Esophagus squamous epithelium (tissue), 5 donors: ENCODE measurements around the gene WDR46. TPM values are rescaled to one million over a fixed set of nuclear protein-coding genes. Genes with fewer than 3 reads are reported as not detected.
"Not testable (repeated sequence)": the region's sequence is repeated elsewhere in the genome, so short reads cannot be mapped to it uniquely, and the experiment has no call there.

Experiments used
- DNase-seq: peaks from one replicate; lab custom pipeline; 2025; lab: John Stamatoyannopoulos, UW
- H3K27ac ChIP-seq, 4 donors: fragments of 200-600 bp; sonication (generic); one replicate each; pipeline ENCODE4 v1.5.1; 2016 to 2019; ENCODE audit warnings: mild to moderate bottlenecking in 1 of 4
- H3K27me3 ChIP-seq, 4 donors: fragments of 200-600 bp; sonication (generic); 1 replicate in 3 of 4; 2 replicates in 1 of 4; pipeline versions ENCODE4 v1.5.1 to v1.6.0; 2017 to 2021; ENCODE audit warnings: antibody characterized with exemption in 1 of 4
- H3K36me3 ChIP-seq, 3 donors: fragments of 200-600 bp; sonication (generic); one replicate each; pipeline ENCODE4 v1.5.1; 2016 to 2019
- H3K4me1 ChIP-seq, 3 donors: fragments of 200-600 bp; sonication (generic); one replicate each; pipeline ENCODE4 v1.5.1; 2017 to 2019
- H3K4me3 ChIP-seq, 4 donors: fragments of 200-600 bp; sonication (generic); 1 replicate in 3 of 4; 2 replicates in 1 of 4; pipeline ENCODE4 v1.5.1; 2016 to 2019; ENCODE audit warnings: mild to moderate bottlenecking in 2 of 4, moderate library complexity in 1 of 4
- H3K9me3 ChIP-seq, 3 donors: fragments of 200-600 bp; sonication (generic); one replicate each; pipeline ENCODE4 v1.5.1; 2016 to 2019
- CTCF ChIP-seq, 6 experiments: fragments of 450-650 bp in 4 of 6; fragments of 200-600 bp in 2 of 6; sonication (generic) in 2 of 6; IDR thresholded peaks; one replicate each; pipeline ENCODE4 v1.5.1; 2016 to 2019; ENCODE audit warnings: antibody characterized with exemption in 6 of 6, mild to moderate bottlenecking in 4 of 6, moderate library complexity in 4 of 6
- POLR2A ChIP-seq, 4 donors: fragments of 450-650 bp; IDR thresholded peaks; one replicate each; pipeline ENCODE4 v1.6.1; 2017; ENCODE audit warnings: antibody characterized with exemption in 4 of 4, mild to moderate bottlenecking in 4 of 4, moderate library complexity in 3 of 4
- WGBS, 2 donors: methylation state at CpG; one replicate each; pipeline ENCODE4 v1.1.5; 2018; 5-methylcytosine and 5-hydroxymethylcytosine counted together
- intact Hi-C: fragments of 100-400 bp; cut with DNase I; formaldehyde crosslinking; loops from one replicate; pipeline ENCODE4 v1.15.0; 2022
- total RNA-seq, 4 donors: library from RNA; depleted of rRNA; stranded (reverse); fragments of >200 nt; gene quantifications; one replicate each; pipeline ENCODE4 v1.1.0, GENCODE V29; 2016
- donor health status: DM: yes; HTN: yes; CAD: no.

WDR46 gene
- total RNA-seq, 4 donors from 2014 or later: 30.0 to 62.3 (median 55.6) TPM

GRCh38 chr6:33276864-33277662 lies 12.0 kb downstream of the WDR46 start, which contains the start of gene B3GALT4:
Gene B3GALT4 (plus strand): TSS chr6:33277123. CDS start chr6:33277420, 297 bp downstream.
- Histone ChIP-seq H3K27me3 (no peaks in the 10 kb centered on the region), H3K36me3 (peaks cover 7 to 79% (median 29%) of the 10 kb centered on the region in 3 donors), H3K4me1 (peaks cover 23 to 79% (median 51%) of the 10 kb centered on the region in 3 donors), H3K4me3 (peak within 1 kb of the TSS; percentile 46 to 87 (median 70)), H3K27ac (peak within 1 kb of the TSS; percentile 94 to 98 (median 97)), H3K9me3 (no peaks in the 10 kb centered on the region)
- peak in 3 of 4 donors; percentile 58 to 91 (median 68) for TF ChIP-seq POLR2A (IDR thresholded peaks at IDR 0.05)
- TF ChIP-seq CTCF (IDR thresholded peaks at IDR 0.05): peak in 5 of 6 experiments; percentile 37 to 70 (median 55)
- DNase-seq: no peak
- intact Hi-C loops: no loop called here
- 1% methylated on average over 18 to 32 of the region's 80 CpGs for WGBS, 2 donors

GRCh38 chr6:33276581-33276863 lies 12.5 kb downstream of the WDR46 start:
- H3K27me3 ChIP-seq: no peaks in the 10 kb centered on the region
- TF ChIP-seq POLR2A (IDR thresholded peaks at IDR 0.05): no peak
- no peak for TF ChIP-seq CTCF (IDR thresholded peaks at IDR 0.05)
- peaks cover 7 to 73% (median 29%) of the 10 kb centered on the region in 3 donors for H3K36me3 ChIP-seq
- intact Hi-C loops: no loop called here
- H3K4me1 ChIP-seq: peaks cover 23 to 79% (median 51%) of the 10 kb centered on the region in 3 donors
- DNase-seq: no peak
- peak overlapping the region; percentile 94 to 98 (median 97) for H3K27ac ChIP-seq
- peak overlapping the region; percentile 46 to 87 (median 70) for H3K4me3 ChIP-seq
- H3K9me3 ChIP-seq: no peaks in the 10 kb centered on the region

DNA sequence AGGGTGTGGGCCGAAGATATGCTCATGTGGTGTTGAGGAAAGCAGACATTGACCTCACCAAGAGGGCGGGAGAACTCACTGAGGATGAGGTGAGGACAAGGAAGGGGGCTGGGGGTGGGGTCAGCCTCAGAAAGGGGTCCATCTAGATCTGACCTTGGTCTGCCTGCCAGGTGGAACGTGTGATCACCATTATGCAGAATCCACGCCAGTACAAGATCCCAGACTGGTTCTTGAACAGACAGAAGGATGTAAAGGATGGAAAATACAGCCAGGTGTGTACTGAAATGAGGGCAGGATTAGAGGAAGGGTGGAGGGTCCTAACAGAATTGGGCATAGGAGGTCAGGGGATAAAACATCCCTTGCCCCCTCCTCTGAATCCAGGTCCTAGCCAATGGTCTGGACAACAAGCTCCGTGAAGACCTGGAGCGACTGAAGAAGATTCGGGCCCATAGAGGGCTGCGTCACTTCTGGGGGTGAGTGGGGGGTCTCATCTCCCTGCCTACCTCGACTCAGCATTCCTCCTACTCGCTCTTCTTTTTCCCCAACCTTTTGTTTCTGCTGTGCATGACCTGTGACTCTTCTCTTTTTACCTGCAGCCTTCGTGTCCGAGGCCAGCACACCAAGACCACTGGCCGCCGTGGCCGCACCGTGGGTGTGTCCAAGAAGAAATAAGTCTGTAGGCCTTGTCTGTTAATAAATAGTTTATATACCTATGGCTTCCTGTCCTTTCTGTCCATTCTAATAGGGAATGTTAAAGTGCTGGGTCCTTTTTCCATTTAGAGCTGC lies 13.1 kb downstream of the WDR46 start:
- Histone ChIP-seq H3K4me3 (peak overlapping the region in 3 of 4 donors; percentile 65 to 87 (median 75)), H3K4me1 (peaks cover 23 to 81% (median 52%) of the 10 kb centered on the region in 3 donors)
- DNase-seq: not testable (repeated sequence)

DNA sequence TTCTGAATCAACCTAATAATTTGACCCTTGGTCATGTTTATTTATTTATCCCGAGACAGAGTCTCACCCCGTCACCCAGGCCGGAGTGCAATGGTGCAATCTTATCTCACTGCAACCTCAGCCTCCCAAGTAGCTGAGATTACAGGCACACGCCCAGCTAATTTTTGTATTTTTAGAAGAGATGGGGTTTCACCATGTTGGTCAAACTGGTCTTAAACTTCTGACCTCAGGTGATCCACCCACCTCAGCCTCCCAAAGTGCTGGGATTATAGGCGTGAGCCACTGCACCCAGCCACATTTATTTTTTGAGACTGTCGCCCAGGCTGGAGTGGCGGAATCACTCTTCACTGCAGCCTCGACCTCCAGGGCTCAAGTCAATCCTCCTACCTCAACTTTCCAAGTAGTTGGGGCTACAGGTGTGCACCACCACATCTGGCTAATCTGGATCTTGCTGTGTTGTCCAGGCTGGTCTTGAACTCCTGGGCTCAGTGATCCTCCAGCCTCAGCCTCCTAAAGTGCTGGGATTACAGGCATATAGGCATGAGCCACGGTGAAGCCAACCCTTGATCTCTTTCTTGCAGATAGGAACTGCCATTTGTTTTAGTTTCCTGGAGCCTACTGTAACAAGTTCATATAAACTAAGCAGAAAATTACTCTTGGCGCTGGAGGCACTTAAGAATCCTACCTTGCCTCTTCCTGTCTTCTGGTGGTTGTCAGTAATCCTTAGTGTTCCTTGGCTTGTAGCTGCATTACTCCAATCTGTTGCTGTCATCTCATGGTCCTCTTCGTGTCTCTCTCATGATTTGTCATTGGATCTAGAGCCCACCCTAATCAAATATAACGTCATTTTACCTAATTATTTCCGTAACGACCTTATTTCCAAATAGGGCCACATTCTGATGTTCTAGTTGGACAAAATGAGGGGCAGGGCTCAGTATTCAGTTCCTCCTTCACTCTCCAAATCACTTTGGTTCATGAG lies 14.8 kb downstream of the WDR46 start:
- H3K27me3 ChIP-seq: no peaks in the 10 kb centered on the region
- WGBS, 2 donors: 40 to 41% methylated on average over 10 to 13 of the region's 14 CpGs
- H3K4me3 ChIP-seq: peak overlapping the region; percentile 75 to 91 (median 80)
- H3K9me3 ChIP-seq: no peaks in the 10 kb centered on the region
- intact Hi-C loops: no loop called here
- DNase-seq: no peak
- H3K36me3 ChIP-seq: peaks cover 0 to 54% (median 20%) of the 10 kb centered on the region in 3 donors
- H3K27ac ChIP-seq: peak overlapping the region; percentile 94 to 98 (median 97)
- no peak for TF ChIP-seq CTCF (IDR thresholded peaks at IDR 0.05)
- no peak for TF ChIP-seq POLR2A (IDR thresholded peaks at IDR 0.05)
- H3K4me1 ChIP-seq: peaks cover 28 to 82% (median 60%) of the 10 kb centered on the region in 3 donors

More for the DNA sequence above, 13.1 kb downstream of the WDR46 start:
- WGBS, 2 donors: 56 to 64% methylated on average over 15 to 16 of the region's 16 CpGs
- H3K9me3 ChIP-seq, intact Hi-C loops, H3K27me3 ChIP-seq: not testable (repeated sequence)
- Histone ChIP-seq H3K27ac (peak overlapping the region; percentile 94 to 98 (median 97)), H3K36me3 (peaks cover 7 to 68% (median 29%) of the 10 kb centered on the region in 3 donors)
